22Rv1 (cell line): ENCODE results near the gene CD163.
A peak's percentile ranks its signal among the peaks of the same experiment; 100 is the strongest.

ENCODE experiments used
- H3K27ac ChIP-seq: fragments of 450-650 bp; 2 replicates; pipeline ENCODE4 v1.5.1; 2017
- ZFX ChIP-seq: fragments of 450-650 bp; IDR thresholded peaks from 2 replicates; pipeline ENCODE4 v1.6.1; 2017; ENCODE audit warnings: antibody characterized with exemption, borderline replicate concordance
- TF ChIP-seq, protein P1 (sequence below): fragments of 450-650 bp; IDR thresholded peaks from 2 replicates; pipeline ENCODE4 v1.5.1; 2017; ENCODE audit warnings: mild to moderate bottlenecking

CD163 gene

DNA sequence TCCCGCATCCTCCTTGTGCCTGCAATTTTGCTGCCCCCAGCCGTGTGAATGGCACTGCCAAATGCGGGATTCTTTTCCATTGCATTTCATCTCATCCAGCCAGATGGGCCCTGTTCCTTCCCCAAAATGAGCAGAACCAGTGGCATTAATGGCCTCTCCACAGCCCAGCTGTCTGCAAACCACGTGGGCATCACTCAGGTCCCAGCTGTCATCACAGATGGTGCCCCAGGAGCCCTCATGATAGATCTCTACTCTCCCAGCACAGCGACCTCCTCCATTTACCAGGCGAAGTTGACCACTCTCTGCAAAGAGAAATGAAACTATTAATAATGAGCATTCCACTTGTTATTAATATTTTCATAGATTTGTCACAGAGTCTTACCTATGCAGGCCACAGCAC, 17.1 kb downstream of the CD163 start:
- H3K27ac ChIP-seq: no peak overlapping the region
- no peak for TF ChIP-seq ZFX
- TF ChIP-seq, protein P1, sequence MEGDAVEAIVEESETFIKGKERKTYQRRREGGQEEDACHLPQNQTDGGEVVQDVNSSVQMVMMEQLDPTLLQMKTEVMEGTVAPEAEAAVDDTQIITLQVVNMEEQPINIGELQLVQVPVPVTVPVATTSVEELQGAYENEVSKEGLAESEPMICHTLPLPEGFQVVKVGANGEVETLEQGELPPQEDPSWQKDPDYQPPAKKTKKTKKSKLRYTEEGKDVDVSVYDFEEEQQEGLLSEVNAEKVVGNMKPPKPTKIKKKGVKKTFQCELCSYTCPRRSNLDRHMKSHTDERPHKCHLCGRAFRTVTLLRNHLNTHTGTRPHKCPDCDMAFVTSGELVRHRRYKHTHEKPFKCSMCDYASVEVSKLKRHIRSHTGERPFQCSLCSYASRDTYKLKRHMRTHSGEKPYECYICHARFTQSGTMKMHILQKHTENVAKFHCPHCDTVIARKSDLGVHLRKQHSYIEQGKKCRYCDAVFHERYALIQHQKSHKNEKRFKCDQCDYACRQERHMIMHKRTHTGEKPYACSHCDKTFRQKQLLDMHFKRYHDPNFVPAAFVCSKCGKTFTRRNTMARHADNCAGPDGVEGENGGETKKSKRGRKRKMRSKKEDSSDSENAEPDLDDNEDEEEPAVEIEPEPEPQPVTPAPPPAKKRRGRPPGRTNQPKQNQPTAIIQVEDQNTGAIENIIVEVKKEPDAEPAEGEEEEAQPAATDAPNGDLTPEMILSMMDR: no peak

DNA sequence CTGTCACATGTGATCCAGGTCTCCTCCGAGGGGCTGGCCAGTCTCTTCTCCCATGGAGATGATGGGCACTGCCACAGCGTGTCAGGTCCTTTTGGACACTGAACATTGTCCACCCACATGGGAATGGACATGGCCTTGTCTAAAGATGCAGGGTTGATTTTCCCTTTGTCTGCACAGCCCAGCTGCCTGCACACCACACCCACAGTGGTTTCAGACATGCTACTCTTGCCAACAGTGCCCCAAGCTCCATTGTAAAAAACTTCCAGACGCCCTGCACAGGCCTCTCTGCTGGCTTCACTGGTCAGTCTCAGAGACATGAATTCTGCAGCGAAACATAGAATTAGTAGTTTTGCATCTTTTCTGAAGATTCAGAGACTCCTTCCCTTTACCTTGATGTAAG, 18.5 kb downstream of the CD163 start:
- TF ChIP-seq, protein P1: no peak
- no peak for TF ChIP-seq ZFX

DNA sequence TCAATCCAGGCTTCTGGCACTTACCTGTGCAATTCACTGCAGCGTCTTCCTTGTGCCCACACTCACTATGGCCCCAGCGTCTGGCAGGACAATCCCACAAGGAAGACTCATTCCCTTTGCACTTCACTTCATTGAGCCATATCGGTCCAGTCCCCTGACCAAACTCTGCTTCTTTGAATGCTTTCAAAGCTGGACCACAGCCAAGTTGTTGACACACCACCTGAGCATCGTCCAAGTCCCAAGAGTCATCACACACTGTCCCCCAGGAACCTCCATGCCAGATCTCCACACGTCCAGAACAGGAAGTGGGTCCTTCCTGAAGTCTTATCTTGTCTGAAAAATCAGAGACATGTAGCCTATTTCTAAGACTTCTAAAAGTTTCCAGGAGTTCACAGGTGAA, 20.2 kb downstream of the CD163 start:
- TF ChIP-seq, protein P1: no peak
- TF ChIP-seq ZFX: no peak
- no peak overlapping the region for H3K27ac ChIP-seq

More for the DNA sequence above, 18.5 kb downstream of the CD163 start:
- H3K27ac ChIP-seq: no peak overlapping the region

DNA sequence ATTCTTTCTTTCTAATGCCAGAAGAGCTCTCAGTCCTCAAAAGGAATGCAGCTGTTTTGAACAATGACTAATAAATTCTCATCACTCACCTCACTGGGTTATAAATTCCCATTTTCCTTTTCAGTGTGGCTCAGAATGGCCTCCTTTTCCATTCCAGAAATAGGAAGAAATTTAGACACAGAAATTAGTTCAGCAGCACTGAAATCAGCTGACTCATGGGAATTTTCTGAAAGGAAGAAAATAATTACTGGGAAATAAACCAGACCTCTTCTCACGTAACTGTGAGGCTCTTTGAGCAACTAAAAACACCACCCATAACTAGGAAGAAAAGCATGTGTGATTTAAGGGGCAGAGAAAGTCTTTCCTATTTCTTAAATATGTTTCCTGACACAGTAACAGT, 23.8 kb downstream of the CD163 start:
- H3K27ac ChIP-seq: no peak overlapping the region
- TF ChIP-seq, protein P1: no peak

DNA sequence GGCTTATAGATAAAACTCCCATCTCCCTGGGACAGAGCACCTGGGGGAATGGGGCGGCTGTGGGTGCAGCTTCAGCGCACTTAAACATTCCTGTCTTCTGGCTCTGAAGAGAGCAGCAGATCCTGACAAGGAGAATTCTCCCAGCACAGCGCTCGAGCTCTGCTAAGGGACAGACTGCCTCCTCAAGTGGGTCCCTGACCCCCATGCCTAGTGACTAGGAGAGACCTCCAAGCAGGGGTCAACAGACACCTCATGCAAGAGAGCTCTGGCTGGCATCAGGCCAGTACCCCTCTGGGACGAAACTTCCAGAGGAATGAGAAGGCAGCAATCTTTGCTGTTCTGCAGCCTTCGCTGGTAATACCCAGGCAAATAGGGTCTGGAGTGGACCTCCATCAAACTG, 31.5 kb downstream of the CD163 start:
- H3K27ac ChIP-seq: no peak overlapping the region
- TF ChIP-seq, protein P1: no peak
- no peak for TF ChIP-seq ZFX

DNA sequence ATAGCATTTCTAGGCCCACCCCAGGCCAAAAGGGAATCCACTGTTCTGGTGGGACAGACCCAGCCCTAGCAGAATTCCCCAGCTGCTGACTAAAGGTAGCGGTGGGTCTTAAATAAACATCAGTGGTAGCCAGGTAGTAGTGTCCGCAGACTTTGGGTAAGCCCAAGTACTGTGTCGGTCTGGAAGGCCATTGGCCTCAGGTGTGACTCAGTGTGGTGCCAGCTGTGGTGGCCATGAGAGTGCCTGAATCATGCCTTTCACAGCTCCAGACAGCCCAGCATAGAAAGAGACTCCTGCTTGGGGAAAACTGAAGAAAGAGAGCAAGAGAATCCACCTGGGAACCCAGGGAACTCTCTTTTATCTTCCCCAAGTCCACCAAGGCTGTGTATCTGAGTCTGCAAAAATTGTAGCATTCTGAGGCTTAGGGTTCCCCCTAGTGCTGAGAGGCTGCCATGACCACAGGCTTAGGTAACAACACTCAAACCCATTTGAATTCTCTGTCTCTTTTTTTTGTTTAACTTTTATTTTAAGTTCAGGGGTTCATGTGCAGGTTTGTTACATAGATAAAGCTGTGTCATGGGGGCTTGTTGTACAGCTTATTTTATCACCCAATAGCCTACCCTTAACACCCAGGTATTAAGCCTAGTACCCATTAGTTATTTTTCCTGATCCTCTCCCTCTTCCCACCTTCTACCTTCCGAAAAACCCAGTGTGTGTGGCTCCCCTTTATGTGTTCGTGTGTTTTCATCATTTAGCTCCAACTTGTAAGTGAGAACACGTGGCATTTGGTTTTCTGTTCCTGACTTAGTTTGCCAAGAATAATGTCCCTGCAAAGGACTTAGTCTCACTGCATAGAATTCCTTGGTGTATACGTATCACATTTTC, 43.0 kb downstream of the CD163 start:
- no peak overlapping the region for H3K27ac ChIP-seq
- TF ChIP-seq, protein P1: peak; percentile 77
- TF ChIP-seq ZFX: no peak

DNA sequence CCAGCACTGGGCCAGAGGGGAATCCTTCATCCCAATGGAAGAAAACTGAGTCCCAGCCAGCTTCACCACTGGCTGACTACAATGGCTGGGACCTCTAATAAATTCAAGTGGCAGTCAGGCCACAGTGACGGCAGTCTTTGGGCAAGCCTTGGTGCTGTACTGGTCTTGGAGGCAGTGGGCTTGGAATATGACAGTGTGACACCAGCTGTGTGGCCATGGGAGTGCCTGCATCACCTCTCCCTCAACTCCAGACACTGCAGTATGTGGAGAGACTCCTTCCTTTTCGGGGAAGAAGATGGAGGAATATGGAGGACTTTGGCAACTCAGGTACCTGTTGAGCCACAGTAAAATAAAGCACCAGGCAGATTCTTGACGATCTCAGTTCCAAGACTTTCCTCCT, 43.6 kb downstream of the CD163 start:
- TF ChIP-seq, protein P1: no peak
- TF ChIP-seq ZFX: no peak

More for the DNA sequence above, 43.6 kb downstream of the CD163 start:
- no peak overlapping the region for H3K27ac ChIP-seq
